HG03378 (cell line): ENCODE data around the gene AP5B1.

Experiments used
- ATAC-seq: cut with Tn5 transposase; IDR thresholded peaks from one replicate; pipeline ENCODE4 v1.9.1; 2021; ENCODE audit warnings: mild to moderate bottlenecking, moderate library complexity; ENCODE audit not compliant: unreplicated experiment

The AP5B1 gene

GRCh38 chr11:65802841-65803240 lies 22.1 kb upstream of the AP5B1 start:
- ATAC-seq: no peak

DNA sequence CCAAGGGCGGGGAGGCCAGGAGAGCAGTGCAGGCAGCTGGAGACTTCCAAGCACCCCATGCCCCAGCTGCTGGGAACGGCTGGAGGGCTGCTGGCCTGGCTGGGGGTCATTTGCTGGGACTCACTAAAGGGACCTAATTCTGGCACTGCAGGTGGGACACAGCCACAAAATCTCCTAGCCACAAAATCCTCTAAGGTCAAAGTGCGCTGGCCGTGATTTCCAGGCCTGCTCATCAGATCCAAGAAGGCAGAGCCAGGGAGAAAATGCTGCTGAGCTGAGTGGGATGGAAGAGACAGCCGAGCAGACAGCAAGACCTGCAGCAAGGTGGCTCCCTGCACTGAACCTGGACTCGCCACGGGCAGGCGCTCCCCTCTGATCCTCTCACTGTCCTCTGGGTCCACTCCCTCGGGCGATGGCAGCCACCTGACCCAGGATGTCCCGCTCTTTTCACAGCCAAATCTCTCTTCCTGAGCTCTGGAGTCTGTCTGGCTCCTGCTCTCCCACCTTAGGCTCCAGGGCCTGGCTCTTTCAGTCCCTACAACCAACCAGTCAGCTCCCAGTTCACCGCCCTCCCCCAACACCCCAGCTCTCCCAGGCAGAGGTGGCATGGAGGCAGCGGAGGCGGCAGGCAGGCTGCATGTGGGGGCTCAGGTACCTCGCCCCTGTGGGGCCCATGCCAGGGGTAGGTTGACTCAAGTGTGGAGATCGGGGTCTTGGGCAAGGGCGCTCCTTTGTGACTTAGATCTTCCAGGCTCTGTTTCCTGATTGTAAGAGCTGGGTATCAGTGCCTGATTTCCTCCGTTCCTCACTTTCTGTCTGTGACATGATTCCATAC lies 20.6 kb upstream of the AP5B1 start:
- ATAC-seq: no peak

DNA sequence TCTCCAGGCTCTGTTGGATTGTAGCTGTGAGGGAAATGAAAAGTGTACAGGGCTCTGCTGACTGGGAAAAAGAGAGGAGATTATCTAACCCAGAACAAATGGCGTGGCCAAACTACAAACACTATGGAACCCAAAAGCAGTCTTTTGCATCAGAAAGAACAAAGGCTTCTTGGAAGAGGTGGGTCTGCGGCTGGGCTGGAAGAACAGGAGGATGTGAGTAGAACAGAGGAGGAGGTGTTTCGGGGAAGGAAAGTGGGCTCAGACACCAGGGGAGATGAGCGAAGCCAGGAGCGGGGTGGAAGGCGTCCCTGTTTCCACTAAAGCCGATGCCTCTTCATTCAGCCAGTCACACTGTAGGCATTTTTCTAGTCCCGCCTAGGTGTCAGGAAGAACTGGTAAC lies 18.1 kb upstream of the AP5B1 start:
- no peak for ATAC-seq

DNA sequence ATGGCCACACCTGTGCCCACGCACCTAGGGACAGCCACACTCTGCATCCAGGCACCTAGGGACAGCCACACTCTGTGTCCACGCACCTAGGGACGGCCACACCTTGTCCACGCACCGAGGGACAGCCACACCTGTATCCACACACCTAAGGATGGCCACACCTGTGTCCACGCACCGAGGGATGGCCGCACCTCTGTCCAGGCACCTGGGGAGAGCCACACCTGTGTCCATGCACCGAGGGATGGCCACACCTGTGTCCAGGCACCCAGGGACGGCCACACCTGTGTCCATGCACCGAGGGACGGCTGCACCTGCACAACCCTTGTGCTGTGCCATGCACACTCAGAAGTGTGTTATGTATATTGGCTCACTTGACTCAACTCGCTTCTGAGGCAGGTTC lies 16.9 kb upstream of the AP5B1 start:
- ATAC-seq: no peak

GRCh38 chr11:65796726-65797601 lies 16.2 kb upstream of the AP5B1 start:
- ATAC-seq: no peak

DNA sequence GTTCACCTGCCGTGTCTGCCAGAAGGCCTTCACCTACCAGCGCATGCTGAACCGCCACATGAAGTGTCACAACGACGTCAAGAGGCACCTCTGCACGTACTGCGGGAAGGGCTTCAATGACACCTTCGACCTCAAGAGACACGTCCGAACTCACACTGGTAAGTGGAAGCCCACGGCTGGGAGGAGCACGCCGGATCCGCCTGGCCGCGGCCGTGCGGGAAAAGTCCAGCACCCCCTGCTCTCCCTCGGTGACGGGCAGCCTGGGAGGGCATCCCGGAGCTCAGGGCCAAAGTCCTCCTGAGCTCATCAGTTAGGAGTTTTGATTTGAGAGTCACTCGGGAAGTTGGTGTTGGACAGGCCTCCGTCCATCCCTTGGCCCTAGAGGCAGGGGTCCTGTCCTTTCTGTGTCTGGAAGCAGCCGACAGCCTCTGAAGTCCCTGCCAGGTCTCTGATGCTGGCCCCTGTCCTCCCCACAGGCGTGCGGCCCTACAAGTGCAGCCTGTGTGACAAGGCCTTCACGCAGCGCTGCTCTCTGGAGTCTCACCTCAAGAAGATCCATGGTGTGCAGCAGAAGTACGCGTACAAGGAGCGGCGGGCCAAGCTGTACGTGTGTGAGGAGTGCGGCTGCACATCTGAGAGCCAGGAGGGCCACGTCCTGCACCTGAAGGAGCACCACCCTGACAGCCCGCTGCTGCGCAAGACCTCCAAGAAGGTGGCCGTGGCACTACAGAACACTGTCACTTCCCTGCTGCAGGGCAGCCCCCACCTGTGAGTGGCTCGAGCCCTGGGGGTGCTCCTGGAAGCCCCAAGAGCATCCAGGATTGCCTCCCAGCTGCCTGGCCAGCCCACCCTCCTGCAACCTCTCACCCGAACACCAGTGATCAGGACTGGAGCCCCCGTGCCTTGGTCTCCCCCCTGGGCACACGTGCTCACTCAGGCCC lies 14.1 kb upstream of the AP5B1 start:
- ATAC-seq: no peak

GRCh38 chr11:65793625-65794400 lies 13.0 kb upstream of the AP5B1 start:
- no peak for ATAC-seq

GRCh38 chr11:65793144-65793581 lies 12.4 kb upstream of the AP5B1 start:
- ATAC-seq: no peak

- no peak for ATAC-seq
Observed at GRCh38 chr11:65792456-65792855, 11.7 kb upstream of the AP5B1 start.

DNA sequence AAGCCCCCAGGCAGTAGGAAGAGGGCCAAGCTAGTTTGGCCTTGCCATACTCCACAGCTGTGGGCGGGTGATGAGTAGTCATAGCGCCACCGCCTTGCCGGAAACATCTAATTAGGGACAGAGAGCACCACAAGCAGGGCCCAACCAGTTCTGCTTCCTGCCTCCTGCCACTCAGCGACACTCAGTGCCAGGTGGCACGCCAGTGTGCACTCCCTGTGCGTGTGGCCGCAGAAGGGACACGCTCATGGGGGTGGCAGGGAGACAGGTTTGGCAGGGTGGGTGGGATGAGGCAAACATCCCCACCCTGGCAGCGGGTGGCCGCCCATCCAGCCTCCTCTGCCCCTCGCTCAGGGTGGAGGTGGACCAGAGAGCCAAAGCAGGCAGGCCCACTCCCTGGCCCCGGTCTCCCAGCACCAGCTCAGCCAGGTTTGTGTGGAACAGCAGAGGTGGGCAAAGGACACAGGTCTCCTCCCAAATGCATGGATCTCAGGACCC lies 11.0 kb upstream of the AP5B1 start:
- ATAC-seq: no peak

DNA sequence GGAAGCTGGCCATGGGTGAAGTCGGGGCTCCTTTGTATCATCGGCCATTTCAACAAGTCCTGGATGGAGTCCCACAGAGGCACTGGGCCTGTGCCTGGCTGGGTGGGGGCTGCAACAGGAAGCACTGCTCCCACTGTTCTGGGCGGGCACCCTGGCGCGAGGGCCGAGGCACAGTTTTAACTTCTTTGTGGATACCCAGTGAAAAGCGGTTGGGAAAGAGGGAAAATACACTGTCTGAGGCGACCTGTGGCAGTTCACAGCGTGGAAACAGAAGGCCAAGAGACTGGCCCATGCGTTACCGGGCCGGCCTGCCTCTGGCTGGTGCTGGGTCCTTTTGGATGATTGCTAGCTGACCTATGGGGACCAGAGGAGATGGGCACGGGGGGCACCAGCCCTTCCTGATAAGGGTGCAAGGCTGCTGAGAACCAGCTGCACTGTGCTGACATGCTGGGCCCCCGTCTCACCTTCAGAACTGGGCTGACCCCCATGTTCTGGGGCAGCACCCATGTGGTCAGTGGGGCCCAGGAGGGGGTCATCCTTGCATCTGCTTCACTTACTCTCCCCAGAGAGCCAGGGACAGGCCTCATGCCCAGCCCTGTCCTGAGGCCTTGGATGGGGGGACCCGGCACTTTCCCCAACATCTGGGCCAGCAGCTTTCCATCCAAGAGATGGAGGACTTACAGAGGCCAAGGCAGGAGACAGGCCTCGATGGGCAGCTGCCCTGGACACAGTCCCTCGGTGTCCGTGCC lies 10.3 kb upstream of the AP5B1 start:
- no peak for ATAC-seq

DNA sequence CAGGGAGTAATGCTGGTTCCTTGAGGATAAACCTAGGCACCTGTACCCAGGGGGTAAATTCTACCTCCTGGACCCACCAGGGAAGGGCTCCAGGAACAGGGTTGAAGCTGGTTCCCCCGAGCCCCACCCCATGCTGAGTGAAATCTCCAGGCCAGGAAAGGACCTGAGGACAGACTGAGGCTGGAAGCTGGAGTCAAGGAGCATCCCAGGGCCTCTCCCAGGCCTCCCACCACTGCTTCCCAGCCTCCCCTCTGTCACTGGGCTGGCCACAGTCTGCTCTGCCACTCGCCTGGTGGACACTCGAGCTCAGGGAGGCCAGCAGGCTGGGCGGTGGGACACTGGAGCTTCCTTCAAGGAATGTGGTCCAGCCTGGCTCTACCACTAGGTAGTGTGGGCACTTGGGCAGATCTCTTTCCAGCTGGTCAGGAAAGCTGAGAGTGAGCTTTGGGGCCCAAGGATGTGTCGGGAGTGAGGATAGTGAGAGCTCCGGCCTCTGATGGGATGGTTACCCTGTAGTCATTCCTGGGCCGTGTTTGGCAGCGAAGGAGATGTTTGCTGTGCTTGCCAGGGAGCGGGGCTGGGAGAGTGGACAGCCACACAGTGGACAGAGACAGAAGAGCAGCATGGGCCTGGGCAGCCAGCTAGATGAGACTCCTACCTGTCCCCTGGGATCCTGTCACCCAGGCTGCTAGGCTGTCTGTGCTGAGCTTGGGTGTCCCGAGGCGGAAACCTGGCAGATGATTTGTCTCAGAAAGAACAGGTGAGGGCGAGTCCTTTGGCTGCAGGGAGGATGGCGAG lies 9.5 kb upstream of the AP5B1 start:
- ATAC-seq: no peak

DNA sequence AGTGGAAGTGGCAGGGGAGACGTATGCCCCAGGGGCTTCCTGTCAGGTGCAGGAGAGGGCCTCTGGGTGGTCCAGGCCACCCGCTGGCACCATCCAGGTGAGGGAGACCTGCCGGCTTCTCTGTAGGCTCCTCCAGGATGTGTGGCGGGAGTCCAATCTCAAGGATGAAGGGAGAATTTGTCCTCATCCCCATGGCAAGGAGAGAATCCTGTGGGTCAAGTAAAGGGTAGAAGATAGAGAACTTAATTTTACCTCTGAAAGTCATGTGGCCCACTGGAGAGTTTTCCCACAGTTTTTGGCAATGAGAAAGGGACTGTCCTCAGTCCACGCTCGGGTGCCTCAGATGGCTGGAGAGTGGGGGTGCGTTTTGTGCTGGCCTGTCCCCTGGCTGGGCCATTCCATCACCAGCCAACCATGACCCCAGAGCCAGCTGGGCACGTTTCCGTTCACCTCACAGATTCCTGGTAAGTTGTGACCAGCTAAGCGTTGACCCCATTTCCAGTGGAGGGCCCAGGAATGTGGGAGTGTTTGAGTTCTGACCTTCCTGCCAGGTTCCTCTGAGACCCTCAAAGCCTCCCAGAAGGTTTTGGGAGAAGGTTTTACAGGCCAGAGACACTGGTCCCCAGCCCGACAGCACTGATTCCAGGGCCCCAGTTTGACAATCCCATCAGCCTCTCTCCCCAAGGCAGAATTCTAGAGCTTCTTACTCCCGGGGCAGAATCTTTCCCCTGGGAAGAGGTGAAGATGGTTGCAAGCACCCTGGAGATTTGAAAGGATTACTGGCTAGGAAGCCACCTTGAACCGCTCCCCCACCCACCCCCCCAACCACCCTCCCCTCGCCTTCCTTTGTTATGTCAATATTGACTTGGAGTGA lies 8.7 kb upstream of the AP5B1 start:
- ATAC-seq: no peak

- no peak for ATAC-seq
Observed at GRCh38 chr11:65788821-65789220, 8.0 kb upstream of the AP5B1 start.

- no peak for ATAC-seq
Observed at GRCh38 chr11:65787649-65788622, 7.2 kb upstream of the AP5B1 start.
